ENCODE measurements around the gene AKR7A2.

Gene AKR7A2

GRCh38 chr1:19323987-19324664 is 12.2 kb upstream of the AKR7A2 start:
- H3K9ac ChIP-seq (ENCODE audit: low read length) = no peak overlapping the region

GRCh38 chr1:19322481-19322880 is 10.5 kb upstream of the AKR7A2 start:
- no peak overlapping the region for H3K27ac ChIP-seq (ENCODE audit: low read depth, low read length)
- no peaks in the 10 kb centered on the region for H3K79me2 ChIP-seq (ENCODE audit: insufficient read depth, low read length)
- no peak overlapping the region for H3K4me2 ChIP-seq (ENCODE audit: low read depth, low read length, poor library complexity, severe bottlenecking)
- no peak for TF ChIP-seq EZH2phosphoT487 (conservative IDR thresholded peaks at IDR 0.05; ENCODE audit: low read length)
- TF ChIP-seq, protein P1, sequence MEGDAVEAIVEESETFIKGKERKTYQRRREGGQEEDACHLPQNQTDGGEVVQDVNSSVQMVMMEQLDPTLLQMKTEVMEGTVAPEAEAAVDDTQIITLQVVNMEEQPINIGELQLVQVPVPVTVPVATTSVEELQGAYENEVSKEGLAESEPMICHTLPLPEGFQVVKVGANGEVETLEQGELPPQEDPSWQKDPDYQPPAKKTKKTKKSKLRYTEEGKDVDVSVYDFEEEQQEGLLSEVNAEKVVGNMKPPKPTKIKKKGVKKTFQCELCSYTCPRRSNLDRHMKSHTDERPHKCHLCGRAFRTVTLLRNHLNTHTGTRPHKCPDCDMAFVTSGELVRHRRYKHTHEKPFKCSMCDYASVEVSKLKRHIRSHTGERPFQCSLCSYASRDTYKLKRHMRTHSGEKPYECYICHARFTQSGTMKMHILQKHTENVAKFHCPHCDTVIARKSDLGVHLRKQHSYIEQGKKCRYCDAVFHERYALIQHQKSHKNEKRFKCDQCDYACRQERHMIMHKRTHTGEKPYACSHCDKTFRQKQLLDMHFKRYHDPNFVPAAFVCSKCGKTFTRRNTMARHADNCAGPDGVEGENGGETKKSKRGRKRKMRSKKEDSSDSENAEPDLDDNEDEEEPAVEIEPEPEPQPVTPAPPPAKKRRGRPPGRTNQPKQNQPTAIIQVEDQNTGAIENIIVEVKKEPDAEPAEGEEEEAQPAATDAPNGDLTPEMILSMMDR (IDR thresholded peaks at IDR 0.05; ENCODE audit: insufficient read depth, low read length, poor library complexity, severe bottlenecking) = no peak
- H4K20me1 ChIP-seq (ENCODE audit: low read depth, low read length) = no peaks in the 10 kb centered on the region
- H3K36me3 ChIP-seq (ENCODE audit: low read length) = no peaks in the 10 kb centered on the region
- no peaks in the 10 kb centered on the region for H3F3A ChIP-seq (ENCODE audit: insufficient read depth)
- no peak overlapping the region for H2AFZ ChIP-seq (ENCODE audit: low read depth, low read length, severe bottlenecking)
- H3K9ac ChIP-seq (ENCODE audit: low read length) = no peak overlapping the region
- H3K9me3 ChIP-seq (ENCODE audit: insufficient read depth, low read length) = no peaks in the 10 kb centered on the region
- no peaks in the 10 kb centered on the region for H3K9me2 ChIP-seq (replicated peaks; ENCODE audit: insufficient read depth, low read length)
- no peaks in the 10 kb centered on the region for H3K27me3 ChIP-seq (ENCODE audit: low read length)
- H3K4me3 ChIP-seq (ENCODE audit: insufficient read depth, low read length, poor library complexity, severe bottlenecking) = no peak overlapping the region

More at GRCh38 chr1:19323987-19324664, 12.2 kb upstream of the AKR7A2 start:
- Histone ChIP-seq H3K9me3 (ENCODE audit: insufficient read depth, low read length) (no peaks in the 10 kb centered on the region), H3K36me3 (ENCODE audit: low read length) (no peaks in the 10 kb centered on the region), H4K20me1 (ENCODE audit: low read depth, low read length) (no peaks in the 10 kb centered on the region), H3K27me3 (ENCODE audit: low read length) (no peaks in the 10 kb centered on the region), H3K27ac (ENCODE audit: low read depth, low read length) (no peak overlapping the region), H3F3A (ENCODE audit: insufficient read depth) (no peaks in the 10 kb centered on the region), H3K4me3 (ENCODE audit: insufficient read depth, low read length, poor library complexity, severe bottlenecking) (no peak overlapping the region), H2AFZ (ENCODE audit: low read depth, low read length, severe bottlenecking) (no peak overlapping the region), H3K9me2 (replicated peaks; ENCODE audit: insufficient read depth, low read length) (no peaks in the 10 kb centered on the region), H3K4me2 (ENCODE audit: low read depth, low read length, poor library complexity, severe bottlenecking) (no peak overlapping the region), H3K79me2 (ENCODE audit: insufficient read depth, low read length) (no peaks in the 10 kb centered on the region)
- TF ChIP-seq EZH2phosphoT487 (conservative IDR thresholded peaks at IDR 0.05; ENCODE audit: low read length) = no peak
- TF ChIP-seq, protein P1 (IDR thresholded peaks at IDR 0.05; ENCODE audit: insufficient read depth, low read length, poor library complexity, severe bottlenecking) = no peak

DNA sequence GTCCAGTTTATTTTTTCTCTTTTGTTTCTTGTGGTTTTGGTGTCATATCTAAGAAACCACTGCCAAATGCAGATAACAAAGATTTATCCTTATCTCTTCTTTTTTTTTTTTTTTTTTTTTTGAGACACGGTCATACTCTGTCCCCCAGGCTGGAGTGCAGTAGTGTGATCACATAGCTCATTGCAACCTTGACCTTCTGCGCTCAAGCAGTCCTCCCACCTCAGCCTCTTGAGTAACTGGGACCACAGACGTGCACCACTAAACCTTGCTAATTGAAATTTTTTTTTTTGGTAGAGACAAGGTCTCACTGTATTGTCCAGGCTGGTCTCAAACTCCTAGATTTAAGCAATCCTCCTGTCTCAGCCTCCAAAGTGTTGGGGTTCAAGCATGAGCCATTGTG is 9.1 kb upstream of the AKR7A2 start:
- Histone ChIP-seq H3F3A (ENCODE audit: insufficient read depth) (no peaks in the 10 kb centered on the region; the same call in 1 of the 2 replicates), H3K27ac (ENCODE audit: low read depth, low read length) (no peak overlapping the region), H3K4me2 (ENCODE audit: low read depth, low read length, poor library complexity, severe bottlenecking) (no peak overlapping the region), H2AFZ (ENCODE audit: low read depth, low read length, severe bottlenecking) (no peak overlapping the region), H3K4me3 (ENCODE audit: insufficient read depth, low read length, poor library complexity, severe bottlenecking) (no peak overlapping the region), H3K9me3 (ENCODE audit: insufficient read depth, low read length) (no peaks in the 10 kb centered on the region), H3K79me2 (ENCODE audit: insufficient read depth, low read length) (no peaks in the 10 kb centered on the region), H3K36me3 (ENCODE audit: low read length) (no peaks in the 10 kb centered on the region), H3K27me3 (ENCODE audit: low read length) (no peaks in the 10 kb centered on the region), H4K20me1 (ENCODE audit: low read depth, low read length) (no peaks in the 10 kb centered on the region), H3K9ac (ENCODE audit: low read length) (no peak overlapping the region), H3K9me2 (replicated peaks; ENCODE audit: insufficient read depth, low read length) (no peaks in the 10 kb centered on the region)
- TF ChIP-seq, protein P1 (IDR thresholded peaks at IDR 0.05; ENCODE audit: insufficient read depth, low read length, poor library complexity, severe bottlenecking) = no peak
- no peak for TF ChIP-seq EZH2phosphoT487 (conservative IDR thresholded peaks at IDR 0.05; ENCODE audit: low read length)
